GM21576 (cell line): ENCODE measurements around the gene TCN2.
"Not testable (repeated sequence)": the region's sequence is repeated elsewhere in the genome, so short reads cannot be mapped to it uniquely, and the experiment has no call there.

Experiments used
- ATAC-seq: cut with Tn5 transposase; IDR thresholded peaks from one replicate; pipeline ENCODE4 v1.9.1; 2021; ENCODE audit warnings: mild to moderate bottlenecking, moderate library complexity; ENCODE audit not compliant: unreplicated experiment

Gene TCN2

DNA sequence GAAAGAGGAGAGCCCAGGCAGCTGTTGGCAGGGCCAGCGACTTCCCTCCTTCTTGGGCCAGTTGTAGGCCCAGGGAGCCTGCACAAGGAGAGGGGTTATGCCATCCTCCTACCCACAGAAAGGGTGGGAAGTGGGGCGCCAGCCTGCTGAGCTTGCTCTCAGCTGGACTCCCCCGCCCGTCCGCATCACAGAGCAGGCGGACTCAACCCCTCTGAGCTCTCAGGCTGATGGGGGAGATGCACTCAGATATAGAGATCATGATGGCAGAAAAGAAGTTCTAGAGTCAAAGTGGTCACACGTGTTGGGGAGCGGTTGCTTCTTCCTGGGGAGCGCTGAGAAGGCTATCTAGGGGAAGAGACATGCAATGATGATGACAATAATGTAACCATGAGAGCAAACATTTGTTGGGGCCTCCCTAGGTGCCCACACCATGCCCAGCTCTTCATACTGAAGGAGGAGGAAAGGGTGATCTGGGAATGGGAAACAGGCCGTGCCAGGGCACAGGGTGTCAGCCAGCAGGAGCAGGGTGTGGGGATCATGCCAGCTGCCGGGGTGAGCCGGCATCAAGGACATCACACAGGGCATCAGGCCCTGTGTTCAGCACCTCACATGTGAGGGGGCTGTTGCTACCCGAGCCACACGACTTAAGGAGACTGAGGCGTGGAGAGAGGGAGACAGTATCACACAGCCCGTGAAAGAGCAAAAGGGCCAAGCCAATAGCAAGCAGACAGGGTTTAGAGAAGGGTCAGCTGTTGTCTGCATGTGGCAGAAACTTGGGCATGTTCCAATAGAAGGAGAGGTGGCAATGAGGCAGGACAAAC lies 36.3 kb downstream of the TCN2 start:
- no peak for ATAC-seq

DNA sequence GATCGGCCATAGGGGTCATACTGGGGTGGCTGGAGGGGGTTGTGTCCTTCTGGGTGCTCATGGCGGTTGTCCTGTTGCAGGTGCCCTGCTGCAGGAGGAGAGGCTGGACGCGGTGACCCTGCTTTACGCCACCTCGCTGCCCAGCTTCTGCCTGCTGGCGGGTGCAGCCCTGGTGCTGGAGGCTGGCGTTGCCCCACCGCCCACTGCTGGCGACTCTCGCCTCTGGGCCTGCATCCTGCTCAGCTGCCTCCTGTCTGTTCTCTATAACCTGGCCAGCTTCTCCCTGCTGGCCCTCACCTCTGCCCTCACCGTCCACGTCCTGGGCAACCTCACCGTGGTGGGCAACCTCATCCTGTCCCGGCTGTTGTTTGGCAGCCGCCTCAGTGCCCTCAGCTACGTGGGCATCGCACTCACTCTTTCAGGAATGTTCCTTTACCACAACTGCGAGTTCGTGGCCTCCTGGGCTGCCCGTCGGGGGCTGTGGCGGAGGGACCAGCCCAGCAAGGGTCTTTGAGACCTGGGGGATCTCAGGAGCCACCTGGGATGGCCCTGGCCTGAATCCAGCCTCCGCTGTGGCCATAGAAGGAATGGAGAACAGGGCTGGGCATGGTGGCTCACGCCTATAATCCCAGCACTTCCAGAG lies 39.7 kb downstream of the TCN2 start:
- no peak for ATAC-seq

DNA sequence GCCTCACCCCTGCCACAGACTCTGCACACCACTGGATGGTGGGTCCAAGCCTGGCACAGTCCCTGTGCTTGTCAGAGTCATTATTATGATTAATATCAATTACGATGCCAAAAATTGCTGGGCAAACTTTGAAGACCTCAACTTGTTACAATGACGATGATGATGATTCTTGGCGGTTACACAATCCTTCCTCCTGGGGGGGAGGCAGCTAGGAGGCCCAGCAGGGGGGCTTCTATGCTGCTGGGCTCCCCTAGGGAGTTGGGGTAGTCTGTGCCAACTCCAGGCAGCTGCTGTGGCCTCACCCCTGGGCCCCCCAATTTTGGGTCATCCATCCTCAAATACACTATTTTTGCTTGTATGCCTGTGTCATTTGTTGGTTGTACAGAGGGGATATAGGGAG lies 40.6 kb downstream of the TCN2 start:
- ATAC-seq = no peak

DNA sequence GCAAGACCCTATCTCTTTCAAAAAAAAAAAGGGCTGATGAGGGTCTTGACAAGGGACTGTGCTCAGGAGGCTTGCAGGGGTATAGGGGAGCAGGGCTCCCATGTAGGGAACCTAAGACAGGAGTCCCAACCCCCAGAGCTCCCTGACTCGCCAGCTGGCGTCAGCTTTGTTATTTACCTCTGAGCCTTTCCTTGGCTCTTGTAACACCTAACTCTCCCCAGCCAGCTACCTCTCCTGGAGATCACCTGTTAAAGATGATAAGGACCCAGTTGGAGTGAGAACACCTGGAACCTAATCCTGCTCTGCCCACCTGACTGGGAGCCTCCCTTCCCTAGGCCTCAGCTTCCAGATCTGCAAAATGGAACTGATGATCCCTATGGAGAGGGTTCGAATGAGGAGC lies 41.9 kb downstream of the TCN2 start:
- no peak for ATAC-seq

DNA sequence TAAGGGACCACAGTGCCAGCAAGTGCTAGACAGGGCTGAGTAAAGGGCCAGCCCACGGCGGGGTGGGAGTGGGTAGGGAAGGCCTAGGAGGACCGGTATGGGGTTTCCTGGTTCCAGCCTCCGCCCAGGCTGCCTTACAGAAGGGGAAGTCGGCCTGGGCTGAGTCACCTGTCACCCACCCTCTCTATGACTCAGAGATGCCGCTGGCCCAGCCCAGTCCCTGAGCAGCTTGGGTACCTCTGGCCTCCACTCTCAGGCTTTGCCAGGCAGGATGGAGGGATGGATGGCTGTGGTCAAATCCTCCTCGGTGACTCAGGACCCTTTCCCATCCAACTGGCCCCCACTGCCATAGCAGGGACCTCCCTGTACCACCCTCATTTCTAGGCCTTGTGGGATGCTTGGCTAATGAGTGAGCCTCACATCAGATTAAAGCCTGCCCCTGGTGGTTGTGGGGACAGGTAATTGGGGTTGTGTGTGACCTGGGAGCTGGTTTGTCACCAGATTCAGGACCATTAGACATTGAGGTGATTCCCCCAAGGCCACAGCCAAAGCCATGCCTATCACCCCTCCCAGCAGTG lies 42.5 kb downstream of the TCN2 start:
- ATAC-seq = no peak

DNA sequence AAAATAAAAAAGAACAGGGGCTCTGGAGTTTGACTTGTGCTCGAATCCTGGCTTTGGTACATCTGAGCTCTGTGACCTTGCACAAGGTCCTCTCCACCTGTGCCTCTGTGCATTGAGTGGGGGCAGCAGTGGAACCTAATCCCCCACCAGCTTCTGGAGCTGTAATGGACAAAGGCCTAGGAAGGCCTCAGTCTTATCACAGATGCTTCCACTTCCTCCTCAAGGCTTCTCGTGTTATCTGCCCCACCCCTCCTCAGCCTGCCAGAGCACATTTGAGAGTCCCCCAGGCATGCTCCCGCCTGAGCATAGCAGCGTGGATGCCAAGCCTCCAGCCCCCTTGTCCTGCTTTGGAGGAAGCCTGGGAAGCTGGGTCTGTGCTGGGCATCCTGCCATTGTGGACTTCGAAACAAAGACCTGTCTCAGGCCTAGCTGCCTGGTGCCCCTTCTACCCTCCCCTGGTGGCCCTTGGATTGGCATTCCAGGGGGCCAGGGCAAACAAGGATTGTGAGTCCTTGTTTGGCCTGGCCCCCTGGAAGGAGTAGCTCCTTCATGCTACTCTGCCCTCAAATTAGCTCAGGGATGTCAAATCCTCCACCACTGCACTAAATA lies 43.6 kb downstream of the TCN2 start:
- ATAC-seq = no peak

DNA sequence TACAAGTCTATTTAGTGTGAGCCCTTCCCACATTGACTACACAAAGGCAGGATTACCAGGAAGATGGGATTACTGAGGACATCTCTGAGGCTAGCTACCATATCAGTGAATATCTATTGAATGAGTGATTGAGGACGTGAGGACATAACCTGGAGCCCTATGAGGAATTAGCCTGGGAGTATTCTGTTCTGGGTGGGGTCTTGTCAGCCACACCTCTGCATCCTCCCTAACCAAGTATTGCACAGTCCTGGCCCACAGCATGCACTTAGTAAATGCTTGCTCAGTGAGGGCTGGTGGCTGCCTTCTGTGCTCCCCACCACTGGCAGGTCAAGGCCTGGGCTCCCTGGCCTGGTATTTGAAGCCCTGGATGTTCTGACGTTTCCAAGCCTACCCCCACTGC lies 45.9 kb downstream of the TCN2 start:
- ATAC-seq = no peak

DNA sequence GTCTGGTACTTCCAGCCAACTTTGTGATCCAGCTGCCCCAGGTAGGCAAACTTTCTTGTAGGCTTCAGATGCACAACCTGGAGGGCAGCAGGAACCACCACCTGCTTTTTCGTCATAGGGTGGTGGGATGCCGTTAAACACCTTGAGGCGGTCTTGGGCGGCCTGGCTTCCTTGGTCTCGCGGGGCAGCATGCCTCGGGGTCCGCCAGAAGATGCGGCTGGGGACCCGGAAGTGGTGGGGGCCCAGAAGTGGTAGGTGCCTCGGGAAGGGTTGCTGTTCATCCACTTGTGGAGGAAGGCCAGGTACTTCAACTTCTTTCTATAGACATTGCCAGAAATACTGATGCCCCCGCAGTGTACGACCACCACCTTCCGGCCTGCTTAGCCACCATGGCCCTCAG lies 47.4 kb downstream of the TCN2 start:
- no peak for ATAC-seq

DNA sequence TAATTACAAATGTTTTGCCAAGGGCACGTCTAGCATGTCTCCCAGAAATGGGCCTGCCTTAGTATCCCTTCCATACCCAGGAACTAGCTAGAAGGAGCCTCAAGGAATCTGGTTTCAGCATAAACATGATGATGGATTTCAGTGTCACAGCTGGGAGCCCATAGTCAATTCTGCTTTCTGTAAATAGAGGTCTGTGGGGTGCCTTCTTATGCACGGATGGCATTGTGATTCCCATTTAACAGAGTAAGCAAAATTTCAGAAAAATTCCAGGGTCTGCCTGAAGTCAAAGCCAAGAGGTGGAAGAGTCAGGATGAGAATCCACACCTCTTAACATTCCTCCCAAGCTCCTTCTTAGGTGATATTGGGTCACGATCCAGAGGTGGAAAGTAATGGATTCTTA lies 48.6 kb downstream of the TCN2 start:
- ATAC-seq = no peak

DNA sequence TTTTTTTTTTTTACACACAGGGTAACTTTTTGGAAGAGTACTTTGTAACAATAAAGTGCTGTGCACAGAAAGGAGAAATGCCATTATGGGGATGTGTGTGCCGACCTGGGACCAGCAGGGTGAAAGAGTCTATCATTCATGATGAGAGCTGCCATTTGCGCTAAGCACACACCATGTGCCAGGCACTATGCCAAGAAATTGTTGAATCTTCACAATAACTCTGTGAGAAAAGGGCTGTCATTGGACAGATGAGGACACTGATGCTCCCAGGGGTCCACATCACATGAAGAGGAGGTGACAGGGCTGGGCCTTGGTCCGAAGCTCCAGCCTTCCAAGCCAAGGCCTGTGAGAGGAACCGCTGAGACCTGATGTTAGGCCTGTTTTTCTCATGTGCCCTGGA lies 55.1 kb downstream of the TCN2 start:
- ATAC-seq = no peak

DNA sequence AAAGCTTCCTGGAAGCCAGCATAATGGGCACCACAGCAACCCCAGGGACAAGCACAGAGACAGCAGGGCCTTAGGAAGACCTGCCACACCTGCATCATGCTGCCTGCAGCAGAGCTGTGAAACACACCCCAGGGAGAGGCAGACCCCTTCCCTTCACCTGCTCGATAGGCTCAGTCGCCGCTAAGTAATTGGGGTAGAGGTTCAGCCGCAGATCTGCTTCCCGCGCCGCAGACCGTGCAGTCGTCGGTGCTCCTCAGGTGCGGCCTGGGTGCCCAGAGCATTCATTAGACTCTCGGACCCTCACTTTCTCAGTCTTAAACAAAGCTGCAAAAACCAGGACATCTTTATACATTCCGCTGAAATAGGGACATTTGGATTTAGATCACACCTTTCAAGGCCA lies 57.8 kb downstream of the TCN2 start:
- no peak for ATAC-seq

DNA sequence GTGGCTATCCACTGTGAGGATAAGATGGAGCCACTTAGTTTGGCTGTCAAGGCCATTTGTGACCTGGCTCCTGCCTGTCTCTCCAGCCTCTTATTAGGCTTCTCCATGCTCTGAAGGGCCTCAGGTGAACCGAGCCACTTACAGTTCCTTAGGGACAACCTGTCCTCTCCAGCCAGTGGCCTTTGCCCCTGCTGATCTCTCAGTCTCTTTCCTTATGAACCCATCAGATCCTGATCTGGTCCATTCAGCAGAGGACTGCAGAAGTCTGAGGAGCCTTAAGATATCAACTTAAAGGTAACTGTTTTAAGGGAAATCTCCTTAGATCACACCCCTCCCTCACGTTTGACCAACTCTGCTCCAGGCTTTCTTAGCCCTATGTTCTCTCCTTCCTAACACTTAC lies 58.3 kb downstream of the TCN2 start:
- ATAC-seq = no peak

DNA sequence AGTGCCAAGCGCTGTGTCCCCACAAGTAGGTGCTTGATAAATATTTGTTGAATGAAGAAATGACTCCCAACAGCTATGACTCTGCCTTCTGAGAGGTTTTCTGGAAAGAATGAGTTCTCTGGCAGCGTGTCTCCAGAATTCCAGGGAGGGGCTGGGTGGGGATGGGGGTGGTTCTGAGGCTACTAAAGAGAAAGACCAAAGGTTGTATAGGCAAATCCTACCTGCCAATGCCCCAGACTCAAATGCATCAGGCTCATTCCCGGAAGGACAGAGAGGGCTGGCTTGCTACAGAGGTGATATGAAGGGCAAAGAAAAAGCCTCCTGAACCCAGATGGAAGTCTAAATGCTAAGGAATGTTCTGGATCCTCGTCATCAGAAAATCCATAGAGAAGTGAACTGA lies 58.8 kb downstream of the TCN2 start:
- ATAC-seq = no peak

DNA sequence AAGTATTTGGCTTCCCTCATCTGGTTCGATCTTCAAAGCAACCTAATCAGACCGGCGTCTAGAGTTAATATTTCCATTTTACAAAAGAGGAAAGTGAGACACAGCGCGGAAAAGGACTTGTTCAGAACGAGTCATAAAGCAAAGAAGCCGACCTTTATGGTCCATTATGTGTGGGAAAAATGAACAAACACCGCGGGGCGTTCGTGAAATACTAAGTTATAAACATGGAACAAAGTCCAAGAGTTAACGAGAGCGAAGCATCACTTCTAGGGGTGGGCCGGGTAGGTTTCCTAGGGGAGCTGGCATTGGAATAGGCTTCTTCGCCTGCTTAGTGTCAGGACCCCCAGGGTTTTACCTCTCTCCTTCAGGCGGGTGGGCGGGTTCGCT lies 60.1 kb downstream of the TCN2 start:
- no peak for ATAC-seq

DNA sequence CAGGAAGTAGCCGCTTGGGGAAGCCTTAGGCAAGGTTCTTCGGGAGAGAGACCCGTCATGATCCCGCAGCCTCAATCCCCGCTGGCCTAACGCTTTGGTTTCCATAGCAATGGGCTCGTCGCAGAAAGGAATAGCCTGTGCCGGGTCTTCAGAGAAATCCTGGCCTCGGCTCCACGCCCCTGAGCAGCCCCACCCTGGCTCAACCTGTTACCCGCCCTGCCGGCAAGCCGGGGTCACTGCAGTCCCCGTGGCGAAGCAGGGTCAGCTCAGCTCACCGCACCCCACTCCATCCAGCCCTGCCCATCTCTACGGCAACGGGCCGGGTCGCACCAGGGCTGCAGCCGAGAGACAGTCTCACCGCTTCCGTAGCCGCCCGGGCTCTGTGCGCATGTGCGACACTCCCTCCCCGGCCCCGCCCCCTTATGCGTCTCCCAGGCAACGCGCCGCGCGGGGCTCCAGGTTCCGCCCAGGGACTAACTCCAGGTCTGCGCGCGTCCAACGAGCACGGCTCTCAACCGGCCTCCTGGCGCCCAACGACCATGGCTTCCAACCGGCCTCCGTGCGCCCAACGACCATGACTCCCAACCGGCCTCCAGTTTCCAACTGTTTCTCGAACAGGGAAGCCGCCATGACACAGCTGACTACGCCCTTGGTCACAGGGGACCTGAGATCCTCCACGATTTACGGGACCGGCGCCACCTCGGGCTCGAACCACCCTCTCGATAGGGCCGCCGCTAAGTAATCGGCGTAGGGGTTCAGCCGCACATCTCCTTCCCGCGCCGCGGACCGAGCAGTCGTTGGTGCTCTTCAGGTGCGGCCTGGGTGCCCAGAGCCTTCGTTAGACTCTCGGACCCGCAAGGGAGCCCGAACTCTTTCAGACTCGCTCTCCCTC lies 60.8 kb downstream of the TCN2 start, which contains the start of gene DUSP18:
DUSP18 (minus strand) TSS at position 382 of the 892 bp plus-strand sequence. CDS start 3,872 bp downstream, outside the sequence.
- peak; percentile 83 for ATAC-seq

DNA sequence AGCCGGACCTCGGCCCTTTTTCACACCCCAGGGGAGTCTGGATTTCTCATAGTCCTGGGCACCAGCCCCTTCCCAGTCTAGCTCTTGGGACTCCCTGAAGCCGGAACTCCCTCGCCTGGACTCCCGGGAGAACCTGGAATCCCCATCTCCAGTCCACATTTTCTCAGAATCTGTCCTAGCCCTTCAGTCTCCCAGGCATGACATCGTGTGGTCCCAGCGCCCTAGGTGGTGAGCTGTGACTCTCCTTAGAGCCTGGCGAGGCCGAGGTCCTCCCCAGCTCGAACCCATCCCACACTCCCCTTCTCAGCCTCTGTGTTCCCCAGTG lies 61.4 kb downstream of the TCN2 start:
- no peak for ATAC-seq

DNA sequence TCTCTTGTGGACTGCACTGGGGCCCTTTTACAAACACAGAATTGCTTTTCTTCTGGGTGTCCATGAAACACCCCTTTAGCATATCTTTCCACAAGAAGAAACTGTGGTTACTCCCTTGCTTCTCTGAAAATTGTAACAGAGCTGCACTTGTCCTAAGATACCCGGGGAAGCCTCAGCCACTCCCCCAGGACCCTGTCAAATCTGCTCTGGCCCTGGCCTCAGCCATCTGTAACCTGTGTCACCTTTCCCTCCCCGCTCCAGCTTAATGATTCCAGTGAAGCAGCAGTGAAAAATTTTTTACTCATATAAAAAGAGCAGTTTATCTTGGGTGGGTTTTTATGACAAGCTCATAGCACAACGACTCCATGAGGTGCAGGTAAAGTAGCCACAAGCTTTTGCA lies 64.1 kb downstream of the TCN2 start:
- no peak for ATAC-seq

DNA sequence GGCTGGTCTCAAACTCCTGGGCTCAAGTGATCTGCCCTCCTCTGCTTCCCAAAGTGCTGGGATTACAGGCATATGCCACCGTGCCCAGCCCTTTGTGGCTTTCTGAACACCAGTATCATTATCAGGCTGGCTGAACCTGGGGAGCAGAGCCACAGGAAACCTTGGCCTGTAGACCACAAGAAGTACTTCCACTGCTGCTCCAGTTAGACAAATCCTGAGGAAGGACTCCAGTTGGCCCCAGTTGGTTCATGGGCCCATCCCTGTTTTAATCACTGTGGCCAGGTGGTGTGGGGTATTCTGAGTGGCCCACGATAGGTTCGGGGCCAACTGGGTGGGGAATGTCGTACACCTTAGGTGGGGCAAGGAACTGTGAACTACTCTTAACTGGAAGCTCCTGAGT lies 66.2 kb downstream of the TCN2 start:
- ATAC-seq = no peak

DNA sequence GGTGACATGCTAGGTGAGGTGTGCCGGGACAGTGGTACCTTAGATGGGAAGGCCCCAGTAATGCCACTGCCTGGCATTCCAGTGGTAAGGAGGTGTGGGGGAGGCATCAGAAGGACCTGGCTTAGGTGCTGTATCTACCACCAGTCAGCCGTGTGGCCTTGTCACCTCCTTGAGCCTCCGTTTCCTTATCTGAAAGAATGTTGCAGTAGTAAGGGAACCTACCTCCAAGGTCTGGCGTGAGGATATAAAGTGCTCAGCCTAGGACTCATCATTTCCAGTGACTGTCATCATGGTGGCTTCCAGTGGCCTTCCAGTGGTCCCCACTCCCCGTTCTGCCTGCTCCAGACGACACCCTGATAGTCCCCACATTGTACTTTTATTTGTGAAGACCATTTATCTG lies 67.5 kb downstream of the TCN2 start:
- no peak for ATAC-seq

DNA sequence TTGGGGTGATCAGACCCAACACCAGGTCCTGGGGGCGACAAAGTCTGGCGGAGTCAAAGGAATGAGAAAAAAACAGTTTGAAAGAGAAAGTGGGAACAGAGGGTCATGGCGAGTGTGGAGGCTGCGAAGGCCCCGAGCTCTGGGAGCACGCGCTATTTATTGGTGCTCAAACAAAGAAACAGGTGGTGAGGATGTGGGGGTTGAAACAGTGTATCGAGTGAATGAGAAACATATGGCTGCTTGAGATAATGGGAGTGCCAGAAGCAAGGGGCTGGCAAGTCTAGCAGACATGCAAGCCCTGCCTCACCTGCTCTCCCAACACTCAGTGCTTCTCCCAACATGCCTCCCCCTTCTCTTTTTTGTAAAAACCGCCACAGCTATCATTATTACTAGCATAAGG lies 68.5 kb downstream of the TCN2 start:
- ATAC-seq = no peak

DNA sequence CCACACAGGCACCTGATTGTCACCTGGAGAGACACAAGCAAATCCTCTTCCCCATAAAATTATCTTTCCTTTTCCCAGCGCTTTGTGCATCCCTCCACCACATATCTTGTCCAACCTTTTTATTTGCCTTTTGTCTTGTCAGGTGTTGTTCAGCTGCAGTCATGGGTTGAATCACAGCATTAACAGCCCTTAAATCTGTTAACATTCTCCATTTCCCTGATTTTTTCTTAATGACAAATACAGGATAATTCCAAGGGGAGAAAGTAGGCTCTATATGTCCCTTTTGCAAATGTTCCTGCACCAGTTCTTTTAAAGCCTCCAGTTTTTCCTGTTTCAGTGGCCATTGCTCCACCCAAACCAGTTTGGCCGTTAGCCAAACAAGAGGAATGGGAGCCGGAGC lies 69.6 kb downstream of the TCN2 start:
- ATAC-seq = not testable (repeated sequence)
